Naive thymus-derived CD4-positive, alpha-beta T cell (primary cell): ENCODE results near the gene NOS3. TPM values are rescaled to one million over a fixed set of nuclear protein-coding genes. Genes with fewer than 3 reads are reported as not detected.

Experiments used
- ATAC-seq: fragments of 150-1000 bp; cut with Tn5 transposase; 2 replicates; pipeline ENCODE4 v1.10.0; 2021; ENCODE audit warnings: mild to moderate bottlenecking, moderate library complexity
- CTCF ChIA-PET: fragments of 350-600 bp; sonication (Branson Sonifier 250); formaldehyde crosslinking; loops from one replicate; lab custom pipeline; 2021; ENCODE audit warnings: antibody characterized with exemption; lab: Charles Lee
- POLR2A ChIA-PET: fragments of 350-600 bp; sonication (Branson Sonifier 250); formaldehyde crosslinking; loops from one replicate; lab custom pipeline; 2021; ENCODE audit warnings: antibody characterized with exemption, inconsistent platforms; lab: Charles Lee
- DNase-seq, 9 donors: peaks; one replicate each; pipeline versions ENCODE4 v3.0.0 to v3.0.0-alpha.2; 2020 to 2022; ENCODE audit warnings: mixed read lengths in 1 of 9
- H3K27ac ChIP-seq: one replicate; pipeline ENCODE4 v1.7.0; 2013; ENCODE audit warnings: mild to moderate bottlenecking, low read depth, low read length, moderate library complexity
- H3K27me3 ChIP-seq, 2 donors: one replicate each; pipeline ENCODE4 v1.7.0; 2013; ENCODE audit warnings: low read length in 2 of 2, mild to moderate bottlenecking in 2 of 2, moderate library complexity in 2 of 2; ENCODE audit not compliant: control insufficient read depth in 2 of 2, insufficient read depth in 2 of 2
- H3K36me3 ChIP-seq, 3 experiments: 1 replicate in 2 of 3; 2 replicates in 1 of 3; pipeline ENCODE4 v1.7.0; 2013; ENCODE audit warnings: low read length in 3 of 3, mild to moderate bottlenecking in 3 of 3, moderate library complexity in 1 of 3; ENCODE audit not compliant: insufficient read depth in 3 of 3, control insufficient read depth in 2 of 3
- H3K4me1 ChIP-seq, 2 donors: one replicate each; pipeline ENCODE4 v1.7.0; 2013; ENCODE audit warnings: low read length in 2 of 2, mild to moderate bottlenecking in 2 of 2, moderate library complexity in 1 of 2; ENCODE audit not compliant: control insufficient read depth in 2 of 2, insufficient read depth in 2 of 2
- H3K4me3 ChIP-seq: 2 replicates; pipeline ENCODE4 v1.7.0; 2013; ENCODE audit warnings: mild to moderate bottlenecking, low read length
- H3K9me3 ChIP-seq, 3 experiments: 1 replicate in 2 of 3; 2 replicates in 1 of 3; pipeline ENCODE4 v1.7.0; 2013; ENCODE audit warnings: low read length in 3 of 3; ENCODE audit not compliant: control insufficient read depth in 2 of 3
- H3K27ac Mint-ChIP-seq, 9 donors: one replicate each; pipeline ENCODE4 v1.8.0; 2020 to 2022; ENCODE audit warnings: mixed read lengths in 9 of 9, mild to moderate bottlenecking in 8 of 9, moderate library complexity in 5 of 9, inconsistent platforms in 2 of 9
- H3K27me3 Mint-ChIP-seq, 5 donors: one replicate each; pipeline ENCODE4 v1.8.0; 2021 to 2022; ENCODE audit warnings: mixed read lengths in 5 of 5, mild to moderate bottlenecking in 1 of 5
- H3K36me3 Mint-ChIP-seq, 5 donors: one replicate each; pipeline ENCODE4 v1.8.0; 2020 to 2022; ENCODE audit warnings: mixed read lengths in 5 of 5, mild to moderate bottlenecking in 3 of 5, inconsistent platforms in 1 of 5
- H3K4me1 Mint-ChIP-seq, 7 donors: one replicate each; pipeline ENCODE4 v1.8.0; 2020 to 2022; ENCODE audit warnings: mixed read lengths in 7 of 7, mild to moderate bottlenecking in 3 of 7, inconsistent platforms in 1 of 7
- H3K4me3 Mint-ChIP-seq, 10 donors: one replicate each; pipeline ENCODE4 v1.8.0; 2020 to 2022; ENCODE audit warnings: mild to moderate bottlenecking in 10 of 10, mixed read lengths in 10 of 10, moderate library complexity in 6 of 10, inconsistent platforms in 2 of 10
- H3K9me3 Mint-ChIP-seq, 11 donors: one replicate each; pipeline ENCODE4 v1.8.0; 2020 to 2022; ENCODE audit warnings: mixed read lengths in 11 of 11, mild to moderate bottlenecking in 4 of 11, inconsistent platforms in 1 of 11, moderate library complexity in 1 of 11
- intact Hi-C, 2 donors: fragments of 100-400 bp; cut with micrococcal nuclease; formaldehyde crosslinking; loops; one replicate each; pipeline ENCODE4 v1.15.1; 2023
- polyA plus RNA-seq, 2 donors: library from polyadenylated mRNA; unstranded; fragments of 300-500 nt; fragmentation: Illumina TruSeq; gene quantifications; one replicate each; pipeline ENCODE4 v1.2.3, GENCODE V29; 2021
- total RNA-seq, 6 experiments: library from RNA in 5 of 6; stranded (reverse) in 5 of 6; gene quantifications; 1 replicate in 5 of 6; 2 replicates in 1 of 6; pipeline ENCODE4 v1.2.3 and lab custom pipeline; 2021 to 2026

Gene NOS3
- total and polyA plus RNA-seq, 7 experiments from 2014 or later = 2.8 to 19.1 (median 7.9) TPM

- peaks cover 3 to 50% of the 10 kb centered on the region in 2 donors for H3K4me1 ChIP-seq
- H3K9me3 ChIP-seq = peaks cover 0 to 20% (median 15%) of the 10 kb centered on the region in 3 experiments
- H3K27me3 Mint-ChIP-seq = peaks cover 0 to 3% (median 0%) of the 10 kb centered on the region in 5 donors
- ChIA-PET CTCF (interaction anchor here (0.6 to 3.1 kb wide), 13 partner anchors 9 to 116 kb away, joined by 3 to 20 read pairs (median 4); partner anchors contain the start of gene ABCB8), POLR2A (interaction anchor here (0.5 to 3.5 kb wide), 11 partner anchors 9 to 500 kb away, joined by 3 to 33 read pairs (median 5); partner anchors contain the start of gene ABCB8)
- peak overlapping the region; percentile 68 for H3K27ac ChIP-seq
- H3K4me3 ChIP-seq = peak overlapping the region; percentile 29
- intact Hi-C loops = loop anchor here in 1 of 2 donors (1.0 kb wide), 1 partner anchor 19 kb away; no protein-coding TSS in a partner anchor
- H3K9me3 Mint-ChIP-seq = peaks cover 0 to 28% (median 20%) of the 10 kb centered on the region in 11 donors
- peak overlapping the region; percentile 31 to 87 (median 63) for H3K27ac Mint-ChIP-seq
- no peaks in the 10 kb centered on the region for H3K36me3 ChIP-seq
- peaks cover 1 to 16% (median 8%) of the 10 kb centered on the region in 5 donors for H3K36me3 Mint-ChIP-seq
- H3K27me3 ChIP-seq = no peaks in the 10 kb centered on the region
- ATAC-seq (peak; percentile 65), DNase-seq (peak in 2 of 9 donors; percentile 33 to 37)
- peak overlapping the region; percentile 21 to 75 (median 64) for H3K4me3 Mint-ChIP-seq
- peaks cover 19 to 60% (median 43%) of the 10 kb centered on the region in 7 donors for H3K4me1 Mint-ChIP-seq
Observed at GRCh38 chr7:150994141-150994837, 3.5 kb downstream of the NOS3 start.

- peak overlapping the region; percentile 29 for H3K4me3 ChIP-seq
Observed at GRCh38 chr7:150994838-150995510, 4.2 kb downstream of the NOS3 start.

GRCh38 chr7:150996376-150997074 lies 5.7 kb downstream of the NOS3 start:
- H3K27me3 Mint-ChIP-seq = no peaks in the 10 kb centered on the region
- H3K27ac ChIP-seq = no peak overlapping the region
- no peak overlapping the region for H3K4me3 ChIP-seq
- ATAC-seq (no peak), DNase-seq (no peak)
- peaks cover 0 to 4% (median 3%) of the 10 kb centered on the region in 5 donors for H3K36me3 Mint-ChIP-seq
- H3K9me3 ChIP-seq = peaks cover 0 to under 1% (median 0%) of the 10 kb centered on the region in 3 experiments
- peaks cover 8 to 59% of the 10 kb centered on the region in 2 donors for H3K4me1 ChIP-seq
- ChIA-PET CTCF (interaction anchor here (0.8 to 1.4 kb wide), 3 partner anchors 8 to 16 kb away, joined by 3 read pairs; no protein-coding TSS in a partner anchor), POLR2A (interaction anchor here (1.0 to 3.4 kb wide), 7 partner anchors 8 to 22 kb away, joined by 3 to 17 read pairs (median 4); no protein-coding TSS in a partner anchor)
- H3K4me1 Mint-ChIP-seq = peaks cover 14 to 64% (median 40%) of the 10 kb centered on the region in 7 donors
- intact Hi-C loops = no loop called here
- H3K36me3 ChIP-seq = peaks cover 0 to 4% (median 0%) of the 10 kb centered on the region in 3 experiments
- H3K9me3 Mint-ChIP-seq = peaks cover 0 to 6% (median 3%) of the 10 kb centered on the region in 11 donors
- peak overlapping the region in 7 of 10 donors; percentile 39 to 69 (median 55) for H3K4me3 Mint-ChIP-seq
- H3K27ac Mint-ChIP-seq = peak overlapping the region in 1 of 9 donors; percentile 38
- H3K27me3 ChIP-seq = no peaks in the 10 kb centered on the region

More at GRCh38 chr7:150994838-150995510, 4.2 kb downstream of the NOS3 start:
- peaks cover 0 to 21% (median 15%) of the 10 kb centered on the region in 11 donors for H3K9me3 Mint-ChIP-seq
- peaks cover 0 to 3% (median 0%) of the 10 kb centered on the region in 5 donors for H3K27me3 Mint-ChIP-seq
- no peaks in the 10 kb centered on the region for H3K36me3 ChIP-seq
- H3K4me1 ChIP-seq = peaks cover 8 to 57% of the 10 kb centered on the region in 2 donors
- H3K27me3 ChIP-seq = no peaks in the 10 kb centered on the region
- H3K27ac Mint-ChIP-seq = peak overlapping the region in 8 of 9 donors; percentile 30 to 87 (median 61)
- ChIA-PET POLR2A (interaction anchor here (0.5 to 3.5 kb wide), 9 partner anchors 10 to 500 kb away, joined by 3 to 33 read pairs (median 10); partner anchors contain the start of gene ABCB8), CTCF (interaction anchor here (0.6 to 3.1 kb wide), 11 partner anchors 10 to 116 kb away, joined by 3 to 20 read pairs (median 3); partner anchors contain the start of gene ABCB8)
- H3K4me3 Mint-ChIP-seq = peak overlapping the region in 9 of 10 donors; percentile 21 to 72 (median 63)
- intact Hi-C loops = loop anchor here in 1 of 2 donors (1.0 kb wide), 1 partner anchor 18 kb away; no protein-coding TSS in a partner anchor
- H3K27ac ChIP-seq = peak overlapping the region; percentile 68
- peaks cover 1 to 14% (median 8%) of the 10 kb centered on the region in 5 donors for H3K36me3 Mint-ChIP-seq
- peaks cover 16 to 55% (median 45%) of the 10 kb centered on the region in 7 donors for H3K4me1 Mint-ChIP-seq
- peaks cover 0 to 16% (median 9%) of the 10 kb centered on the region in 3 experiments for H3K9me3 ChIP-seq
- DNase-seq = no peak
- no peak for ATAC-seq

- H3K27me3 Mint-ChIP-seq = no peaks in the 10 kb centered on the region
- ChIA-PET CTCF (interaction anchor here (0.8 to 1.6 kb wide), 4 partner anchors 8 to 17 kb away, joined by 3 to 4 read pairs (median 3); no protein-coding TSS in a partner anchor), POLR2A (interaction anchor here (1.0 to 3.4 kb wide), 7 partner anchors 8 to 22 kb away, joined by 3 to 17 read pairs (median 4); no protein-coding TSS in a partner anchor)
- H3K36me3 Mint-ChIP-seq = peaks cover 0 to 7% (median 3%) of the 10 kb centered on the region in 5 donors
- no peaks in the 10 kb centered on the region for H3K9me3 ChIP-seq
- ATAC-seq = no peak
- H3K4me1 ChIP-seq = peaks cover 8 to 59% of the 10 kb centered on the region in 2 donors
- H3K27ac Mint-ChIP-seq = peak overlapping the region in 1 of 9 donors; percentile 41
- H3K27me3 ChIP-seq = no peaks in the 10 kb centered on the region
- H3K36me3 ChIP-seq = peaks cover 0 to 10% (median 0%) of the 10 kb centered on the region in 3 experiments
- peaks cover 0 to 5% (median 3%) of the 10 kb centered on the region in 11 donors for H3K9me3 Mint-ChIP-seq
- peak in 1 of 9 donors; percentile 21 for DNase-seq
- peak overlapping the region in 6 of 10 donors; percentile 6 to 69 (median 51) for H3K4me3 Mint-ChIP-seq
- no peak overlapping the region for H3K4me3 ChIP-seq
- no peak overlapping the region for H3K27ac ChIP-seq
- intact Hi-C loops = no loop called here
- peaks cover 14 to 64% (median 40%) of the 10 kb centered on the region in 7 donors for H3K4me1 Mint-ChIP-seq
Observed at GRCh38 chr7:150997075-150997511, 6.3 kb downstream of the NOS3 start.

- no peaks in the 10 kb centered on the region for H3K27me3 ChIP-seq
- peaks cover 0 to 2% (median 0%) of the 10 kb centered on the region in 11 donors for H3K9me3 Mint-ChIP-seq
- no peaks in the 10 kb centered on the region for H3K9me3 ChIP-seq
- ATAC-seq (no peak), DNase-seq (no peak)
- CTCF ChIA-PET = interaction anchor here (1.4 to 1.6 kb wide), 2 partner anchors 9 to 16 kb away, joined by 3 to 4 read pairs; no protein-coding TSS in a partner anchor
- peak overlapping the region in 8 of 10 donors; percentile 33 to 69 (median 48) for H3K4me3 Mint-ChIP-seq
- H3K4me3 ChIP-seq = no peak overlapping the region
- H3K27me3 Mint-ChIP-seq = no peaks in the 10 kb centered on the region
- H3K4me1 Mint-ChIP-seq = peaks cover 14 to 60% (median 40%) of the 10 kb centered on the region in 7 donors
- peaks cover 8 to 59% of the 10 kb centered on the region in 2 donors for H3K4me1 ChIP-seq
- peaks cover 0 to 17% (median 0%) of the 10 kb centered on the region in 3 experiments for H3K36me3 ChIP-seq
- H3K27ac Mint-ChIP-seq = peak overlapping the region in 2 of 9 donors; percentile 10 to 32
- POLR2A ChIA-PET = interaction anchor here (0.6 to 3.4 kb wide), 6 partner anchors 8 to 24 kb away, joined by 3 to 17 read pairs (median 4); no protein-coding TSS in a partner anchor
- intact Hi-C loops = no loop called here
- no peak overlapping the region for H3K27ac ChIP-seq
- peaks cover 0 to 11% (median 2%) of the 10 kb centered on the region in 5 donors for H3K36me3 Mint-ChIP-seq
Observed at GRCh38 chr7:150997817-150998216, 7.0 kb downstream of the NOS3 start.
